Thymus (tissue), 11 donors: ENCODE measurements around the gene DACT2. TPM values are rescaled to one million over a fixed set of nuclear protein-coding genes. Genes with fewer than 3 reads are reported as not detected.

Source experiments
- DNase-seq, 9 donors: peaks; one replicate each; pipeline ENCODE4 v3.0.0-alpha.2; 2013; ENCODE audit warnings: low spot score in 9 of 9, low read depth in 6 of 9, missing footprints in 1 of 9
- H3K27ac ChIP-seq, 2 donors: one replicate each; pipeline ENCODE4 v1.5.1; 2013; ENCODE audit warnings: control low read depth in 1 of 2, low read depth in 1 of 2, low read length in 1 of 2, mild to moderate bottlenecking in 1 of 2, moderate library complexity in 1 of 2
- H3K27me3 ChIP-seq, 2 donors: one replicate each; pipeline ENCODE4 v1.5.1; 2013; ENCODE audit warnings: low read length in 1 of 2; ENCODE audit not compliant: control insufficient read depth in 2 of 2, insufficient read depth in 1 of 2
- H3K36me3 ChIP-seq, 2 donors: one replicate each; pipeline ENCODE4 v1.5.1; 2013; ENCODE audit warnings: low read length in 1 of 2, mild to moderate bottlenecking in 1 of 2, moderate library complexity in 1 of 2; ENCODE audit not compliant: control insufficient read depth in 2 of 2, insufficient read depth in 2 of 2
- H3K4me1 ChIP-seq, 2 donors: one replicate each; pipeline ENCODE4 v1.5.1; 2013; ENCODE audit warnings: low read length in 2 of 2; ENCODE audit not compliant: control insufficient read depth in 2 of 2, insufficient read depth in 2 of 2
- H3K4me3 ChIP-seq, 2 donors: one replicate each; pipeline ENCODE4 v1.5.1; 2013; ENCODE audit warnings: low read length in 2 of 2, control low read depth in 1 of 2, mild to moderate bottlenecking in 1 of 2
- H3K9me3 ChIP-seq, 2 donors: one replicate each; pipeline ENCODE4 v1.5.1; 2013; ENCODE audit warnings: low read length in 1 of 2, mild to moderate bottlenecking in 1 of 2; ENCODE audit not compliant: control insufficient read depth in 2 of 2, insufficient read depth in 1 of 2
- WGBS: extraction: QIAGEN DNeasy Blood & Tissue Kit; methylation state at CpG from one replicate; pipeline ENCODE4 v1.1.7; 2013; 5-methylcytosine and 5-hydroxymethylcytosine counted together
- polyA plus RNA-seq: library from polyadenylated mRNA; stranded (reverse); fragments of 200-250 nt; gene quantifications from one replicate; pipeline ENCODE4 v1.2.3, GENCODE V29; 2013
- total RNA-seq: library from RNA; stranded (reverse); fragments of 120-200 nt; gene quantifications from one replicate; pipeline ENCODE4 v1.2.4, GENCODE V29; 2013
- donor health status: healthy.

Gene DACT2
- total and polyA plus RNA-seq, 2 donors, result 2.5 to 4.2 TPM

DNA sequence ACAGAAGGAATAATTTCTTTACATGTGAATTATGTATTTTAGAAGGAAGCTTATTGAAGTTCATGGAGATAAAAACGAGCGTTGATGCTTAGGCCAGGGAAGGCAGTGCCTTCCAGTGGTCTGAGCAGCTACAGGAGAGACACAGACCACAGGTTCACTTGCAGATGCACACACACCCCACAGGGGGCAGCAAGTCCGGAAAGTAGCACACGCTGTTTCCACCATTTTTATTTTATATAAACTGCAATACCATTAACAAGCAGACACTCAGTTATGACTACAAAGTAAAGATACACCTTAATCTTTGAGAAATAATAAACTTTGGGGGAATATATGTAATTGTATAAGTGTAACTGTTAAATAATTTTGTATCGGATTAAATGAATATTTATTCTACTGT, 13.5 kb upstream of the DACT2 start:
- Histone ChIP-seq H3K9me3 (no peaks in the 10 kb centered on the region), H3K36me3 (no peaks in the 10 kb centered on the region), H3K27me3 (no peaks in the 10 kb centered on the region), H3K27ac (no peak overlapping the region), H3K4me1 (no peaks in the 10 kb centered on the region), H3K4me3 (no peak overlapping the region)
- no peak for DNase-seq
- WGBS, result 82% methylated on average over 5 of the region's 5 CpGs

DNA sequence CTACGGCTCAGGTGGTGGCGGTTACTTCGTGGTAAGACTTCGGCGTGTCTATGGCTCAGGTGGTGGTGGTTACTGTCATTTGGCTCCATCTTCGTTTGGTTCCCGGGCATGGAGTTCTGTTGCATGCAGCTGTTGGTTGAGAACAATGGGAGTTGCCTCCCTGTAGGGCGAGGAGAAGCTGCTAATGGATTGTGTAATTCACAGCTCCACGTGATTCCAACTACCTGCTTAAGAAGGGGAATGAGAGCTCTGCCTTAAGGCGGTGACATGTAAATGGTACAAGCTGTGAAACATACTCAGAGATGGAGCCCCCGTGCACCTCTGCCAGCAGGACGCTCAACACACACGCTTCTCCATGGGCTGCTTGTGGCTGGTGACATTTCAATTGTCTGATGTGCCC, 12.4 kb upstream of the DACT2 start:
- Histone ChIP-seq H3K4me1 (no peaks in the 10 kb centered on the region), H3K4me3 (no peak overlapping the region), H3K27ac (no peak overlapping the region), H3K27me3 (no peaks in the 10 kb centered on the region), H3K9me3 (no peaks in the 10 kb centered on the region), H3K36me3 (no peaks in the 10 kb centered on the region)
- DNase-seq, result no peak
- 46% methylated on average over 13 of the region's 13 CpGs for WGBS

DNA sequence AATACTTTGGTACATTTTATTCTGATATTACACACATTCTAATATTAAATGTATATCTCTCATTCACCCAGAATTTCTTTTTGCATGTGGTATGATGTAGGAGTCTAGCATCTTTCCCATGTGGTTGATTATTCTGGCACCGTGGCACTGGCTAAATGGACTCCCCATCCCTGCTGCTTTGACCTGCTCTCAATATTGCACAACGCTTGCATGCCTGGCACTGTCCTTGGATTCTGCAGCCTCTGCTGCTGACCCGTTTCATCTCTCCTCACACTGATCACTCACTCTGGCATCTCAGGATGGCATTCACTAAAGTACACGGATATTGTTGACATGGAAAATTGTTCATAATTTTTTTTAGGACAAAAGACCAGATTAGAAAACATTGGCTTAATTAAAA, 11.5 kb upstream of the DACT2 start:
- no peaks in the 10 kb centered on the region for H3K4me1 ChIP-seq
- WGBS, result 90% methylated on average over 4 of the region's 4 CpGs
- H3K27me3 ChIP-seq, result no peaks in the 10 kb centered on the region
- no peaks in the 10 kb centered on the region for H3K36me3 ChIP-seq
- DNase-seq, result no peak
- no peaks in the 10 kb centered on the region for H3K9me3 ChIP-seq
- no peak overlapping the region for H3K4me3 ChIP-seq
- no peak overlapping the region for H3K27ac ChIP-seq

DNA sequence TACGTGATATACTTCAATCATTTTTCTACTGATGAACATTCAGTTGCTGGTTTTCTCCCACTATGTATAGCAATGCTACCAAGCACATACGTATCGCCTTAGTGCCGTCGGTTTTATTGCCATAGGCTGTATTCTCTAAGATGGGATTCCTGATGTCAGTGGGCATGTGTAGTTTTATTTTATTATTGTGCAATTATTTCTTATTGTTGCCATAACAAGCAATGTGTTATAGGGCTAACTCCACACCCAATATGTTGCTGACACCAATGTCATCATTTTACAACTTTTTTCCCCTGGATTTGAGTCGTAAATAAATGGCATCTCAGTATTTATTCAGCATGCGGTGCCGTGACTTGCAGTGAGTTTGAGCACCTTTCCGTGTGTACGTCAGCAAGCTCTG, 10.8 kb upstream of the DACT2 start:
- DNase-seq, result no peak
- Histone ChIP-seq H3K4me3 (no peak overlapping the region), H3K27ac (no peak overlapping the region), H3K27me3 (no peaks in the 10 kb centered on the region), H3K36me3 (no peaks in the 10 kb centered on the region), H3K9me3 (no peaks in the 10 kb centered on the region), H3K4me1 (no peaks in the 10 kb centered on the region)
- WGBS, result 98% methylated on average over 10 of the region's 10 CpGs

DNA sequence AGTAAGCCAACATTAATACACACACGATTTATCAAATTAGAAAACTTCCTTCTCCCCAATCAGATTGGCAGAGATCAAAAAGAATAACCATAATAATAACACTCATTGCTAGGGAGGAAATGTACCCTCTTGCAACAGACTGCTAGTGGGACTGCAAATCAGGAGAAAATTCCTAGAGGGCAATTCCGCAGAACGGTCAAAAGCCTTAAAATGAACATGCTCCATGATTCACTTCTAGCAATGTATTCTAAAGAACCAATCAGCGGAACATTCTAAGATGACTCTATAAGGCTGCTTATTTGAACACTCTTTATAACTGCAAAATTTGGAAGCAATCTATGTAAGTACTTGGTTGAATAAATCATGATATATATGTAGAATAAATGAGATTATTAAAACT, 8.5 kb upstream of the DACT2 start:
- DNase-seq, result no peak

DNA sequence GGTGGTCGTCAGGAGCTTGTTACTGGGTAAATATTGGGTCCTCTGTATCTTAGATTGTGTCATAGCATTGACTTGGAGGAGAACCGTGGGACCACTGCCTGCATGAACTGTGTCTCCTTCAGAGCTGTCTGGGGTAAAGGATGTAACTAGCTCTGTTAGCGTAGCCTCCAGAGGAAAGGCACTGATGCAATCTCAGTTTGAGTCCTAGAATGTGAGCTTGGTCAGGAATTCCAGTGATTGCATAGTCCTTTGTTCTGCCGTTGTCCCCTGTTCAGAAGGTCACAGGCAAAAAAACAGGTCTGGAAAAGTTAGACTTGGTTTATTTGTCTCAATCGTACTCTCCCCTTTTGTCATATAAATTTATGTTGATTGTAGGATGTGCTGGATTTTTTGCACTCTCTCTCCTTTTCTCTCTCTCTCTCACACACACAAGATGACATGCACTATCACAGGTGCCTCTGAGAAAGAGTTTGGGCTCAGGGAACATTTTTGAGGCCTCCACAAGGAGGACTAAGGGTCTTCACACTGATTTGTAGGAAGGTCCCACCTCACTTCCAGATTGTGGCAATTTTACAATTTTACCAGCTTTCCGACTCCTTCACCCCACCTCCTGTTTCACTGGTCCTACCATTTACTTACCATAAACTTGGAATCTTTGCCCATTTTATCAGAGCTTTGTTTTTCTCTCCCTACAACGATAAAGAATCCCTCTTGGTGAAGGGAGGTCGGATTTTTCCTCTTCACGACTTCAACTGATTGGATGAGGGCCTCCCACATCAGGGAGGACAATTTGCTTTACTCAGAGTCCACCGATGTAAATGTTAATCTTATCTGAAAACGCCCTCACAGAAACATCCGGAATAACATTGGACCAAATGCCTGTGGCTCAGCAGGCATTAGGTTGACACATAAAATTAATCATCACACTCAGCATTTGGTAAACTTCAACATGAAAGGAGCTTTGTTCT, 7.0 kb upstream of the DACT2 start:
- Histone ChIP-seq H3K9me3 (no peaks in the 10 kb centered on the region), H3K27ac (no peak overlapping the region), H3K4me3 (no peak overlapping the region), H3K27me3 (no peaks in the 10 kb centered on the region), H3K36me3 (no peaks in the 10 kb centered on the region), H3K4me1 (no peaks in the 10 kb centered on the region)
- no peak for DNase-seq
- 58% methylated on average over 12 of the region's 12 CpGs for WGBS

More for the DNA sequence above, 8.5 kb upstream of the DACT2 start:
- H3K27me3 ChIP-seq, result no peaks in the 10 kb centered on the region
- 95% methylated on average over 4 of the region's 4 CpGs for WGBS
- no peaks in the 10 kb centered on the region for H3K4me1 ChIP-seq
- no peak overlapping the region for H3K4me3 ChIP-seq
- no peak overlapping the region for H3K27ac ChIP-seq
- H3K9me3 ChIP-seq, result no peaks in the 10 kb centered on the region
- H3K36me3 ChIP-seq, result no peaks in the 10 kb centered on the region

DNA sequence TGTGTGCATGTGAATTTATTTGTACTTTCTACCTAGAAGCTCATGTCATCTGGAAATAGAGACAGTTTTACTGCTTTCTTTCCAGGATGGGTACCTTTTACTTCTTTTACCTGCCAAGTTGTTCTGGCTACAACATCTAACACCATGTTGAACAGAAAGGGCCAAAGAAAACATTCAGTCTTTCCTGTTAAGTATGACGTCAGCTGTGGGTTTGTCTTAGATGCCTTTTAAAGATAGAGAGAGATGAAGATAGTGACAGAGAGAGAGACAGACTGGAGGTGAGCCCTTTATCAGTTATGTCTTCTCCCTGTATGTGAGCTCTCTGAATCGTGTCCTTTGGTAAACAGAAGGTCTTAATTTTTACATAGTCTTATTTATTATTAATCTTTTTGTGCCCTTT, 3.4 kb upstream of the DACT2 start:
- WGBS, result 64% methylated on average over 2 of the region's 2 CpGs
- DNase-seq, result no peak
- H3K4me1 ChIP-seq, result no peaks in the 10 kb centered on the region
- no peak overlapping the region for H3K27ac ChIP-seq
- H3K36me3 ChIP-seq, result no peaks in the 10 kb centered on the region
- no peaks in the 10 kb centered on the region for H3K9me3 ChIP-seq
- H3K27me3 ChIP-seq, result peaks cover 22 to 23% of the 10 kb centered on the region in 2 donors
- H3K4me3 ChIP-seq, result no peak overlapping the region

DNA sequence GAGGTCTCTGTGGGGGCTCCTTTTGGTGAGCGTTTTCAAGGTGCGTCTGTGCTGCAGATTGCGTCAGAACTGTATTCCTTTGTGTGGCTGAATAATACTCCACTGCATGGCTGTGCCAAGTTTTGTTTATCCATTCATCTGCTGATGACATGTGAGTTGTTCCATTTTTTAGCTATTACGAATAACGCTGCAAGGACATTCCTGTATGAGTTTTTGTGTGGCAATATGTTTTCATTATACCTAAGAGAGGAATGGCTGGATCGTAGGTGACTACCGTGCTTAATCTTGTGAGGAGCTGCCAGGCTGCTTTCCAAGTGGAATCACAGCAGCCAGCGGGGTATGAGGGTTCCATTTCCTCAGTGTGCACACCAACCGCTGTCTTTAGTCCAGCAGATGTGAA, 1.1 kb upstream of the DACT2 start:
- H3K4me3 ChIP-seq, result no peak overlapping the region

DNA sequence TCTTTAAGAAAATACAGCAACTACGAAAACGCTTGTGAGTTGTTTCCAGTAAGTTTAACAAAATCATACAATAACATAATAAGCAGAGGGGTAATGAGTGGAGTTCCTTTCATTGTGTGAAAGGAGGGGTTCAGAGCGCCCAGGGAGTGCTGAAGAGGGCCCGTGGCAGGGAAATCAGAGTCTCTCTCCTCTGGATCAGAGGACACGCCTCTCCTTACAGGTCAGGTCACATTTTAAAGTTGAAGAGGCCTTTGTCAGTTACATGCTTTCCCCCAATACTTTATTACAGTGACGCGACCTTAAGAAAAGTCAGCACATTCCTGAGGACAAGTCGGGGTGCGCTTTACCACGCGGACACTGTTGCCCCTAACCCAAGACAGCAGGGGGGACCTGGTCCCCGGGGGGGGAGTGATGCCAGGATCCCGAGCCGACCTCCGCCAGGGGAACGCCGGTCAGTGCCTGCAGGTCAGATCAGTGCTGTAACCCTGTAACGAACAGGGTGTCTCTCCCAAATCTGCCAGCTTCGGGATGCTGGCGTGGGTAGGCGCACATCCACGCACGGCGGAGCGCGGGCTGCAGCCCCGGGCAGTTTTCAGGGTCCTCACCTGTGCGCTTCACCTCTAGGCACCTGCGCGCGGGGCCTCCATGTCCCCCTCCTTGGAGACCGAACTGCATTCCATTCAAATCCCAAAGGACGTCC, 848 bp downstream of the DACT2 start:
- peak overlapping the region in 1 of 2 donors; percentile 31 for H3K27ac ChIP-seq

More for the DNA sequence above, 1.1 kb upstream of the DACT2 start:
- peaks cover 22 to 26% of the 10 kb centered on the region in 2 donors for H3K27me3 ChIP-seq
- 93% methylated on average over 9 of the region's 9 CpGs for WGBS
- H3K36me3 ChIP-seq, result no peaks in the 10 kb centered on the region
- DNase-seq, result no peak
- H3K9me3 ChIP-seq, result no peaks in the 10 kb centered on the region
- H3K4me1 ChIP-seq, result no peaks in the 10 kb centered on the region
- no peak overlapping the region for H3K27ac ChIP-seq

More for the DNA sequence above, 848 bp downstream of the DACT2 start:
- WGBS, result 18% methylated on average over 33 of the region's 33 CpGs
- no peaks in the 10 kb centered on the region for H3K36me3 ChIP-seq
- no peaks in the 10 kb centered on the region for H3K9me3 ChIP-seq
- peaks cover 24 to 43% of the 10 kb centered on the region in 2 donors for H3K27me3 ChIP-seq
- H3K4me3 ChIP-seq, result peak overlapping the region; percentile 3 to 10
- peaks cover 0 to 5% of the 10 kb centered on the region in 2 donors for H3K4me1 ChIP-seq
- DNase-seq, result no peak
